GM12878 (cell line): ENCODE measurements around the gene KCNN3.

Experiments used
- MAX ChIP-seq: IDR thresholded peaks from 2 replicates; pipeline ENCODE4 v1.6.1; 2012; ENCODE audit warnings: low read depth, low read length, improper control_type of control experiment
- MYC ChIP-seq: IDR thresholded peaks from 2 replicates; pipeline ENCODE4 v1.6.1; 2011; ENCODE audit warnings: mild to moderate bottlenecking, low read length, moderate library complexity, inconsistent platforms; ENCODE audit not compliant: insufficient read depth, insufficient replicate concordance, insufficient read length, severe bottlenecking
- POLR2A ChIP-seq: IDR thresholded peaks from 2 replicates; pipeline ENCODE4 v1.6.1; 2011; ENCODE audit warnings: low read depth, mild to moderate bottlenecking, low read length
- POLR2AphosphoS5 ChIP-seq: IDR thresholded peaks from 2 replicates; pipeline ENCODE4 v1.6.1; 2011; ENCODE audit warnings: mild to moderate bottlenecking, low read length, inconsistent platforms
- RAD21 ChIP-seq: IDR thresholded peaks from 2 replicates; pipeline ENCODE4 v1.6.1; 2011; ENCODE audit warnings: mild to moderate bottlenecking, low read depth, low read length, moderate library complexity; ENCODE audit not compliant: insufficient read depth
- USF1 ChIP-seq: IDR thresholded peaks from 2 replicates; pipeline ENCODE4 v1.6.1; 2011; ENCODE audit warnings: borderline replicate concordance, low read depth, mild to moderate bottlenecking, moderate library complexity, mixed read lengths, low read length; ENCODE audit not compliant: insufficient read depth; ENCODE audit errors: extremely low read length

GRCh38 chr1:154742606-154743005 is 127.5 kb downstream of the KCNN3 start:
- TF ChIP-seq POLR2A = no peak
- no peak for TF ChIP-seq USF1
- TF ChIP-seq RAD21 = no peak
- TF ChIP-seq MAX = no peak
- no peak for TF ChIP-seq MYC
- no peak for TF ChIP-seq POLR2AphosphoS5
